Glutamatergic neuron (in vitro differentiated cells): ENCODE measurements around the gene CYP2W1. TPM values are rescaled to one million over a fixed set of nuclear protein-coding genes. Genes with fewer than 3 reads are reported as not detected.
"Not testable (repeated sequence)": the region's sequence is repeated elsewhere in the genome, so short reads cannot be mapped to it uniquely, and the experiment has no call there.

ENCODE experiments used
- DNase-seq: peaks from one replicate; pipeline ENCODE4 v3.0.0; 2022
- H3K27ac Mint-ChIP-seq: one replicate; pipeline ENCODE4 v1.8.0; 2020; ENCODE audit warnings: mild to moderate bottlenecking, mixed read lengths, inconsistent platforms; ENCODE audit not compliant: unreplicated experiment
- H3K27me3 Mint-ChIP-seq: one replicate; pipeline ENCODE4 v1.8.0; 2020; ENCODE audit warnings: mild to moderate bottlenecking, moderate library complexity, mixed read lengths, inconsistent platforms; ENCODE audit not compliant: unreplicated experiment
- H3K36me3 Mint-ChIP-seq: one replicate; pipeline ENCODE4 v1.8.0; 2020; ENCODE audit warnings: mild to moderate bottlenecking, mixed read lengths, inconsistent platforms; ENCODE audit not compliant: unreplicated experiment
- H3K4me1 Mint-ChIP-seq: one replicate; pipeline ENCODE4 v1.8.0; 2020; ENCODE audit warnings: mild to moderate bottlenecking, low read depth, mixed read lengths, inconsistent platforms; ENCODE audit not compliant: unreplicated experiment
- H3K4me3 Mint-ChIP-seq: one replicate; pipeline ENCODE4 v1.8.0; 2020; ENCODE audit warnings: mild to moderate bottlenecking, mixed read lengths, inconsistent platforms; ENCODE audit not compliant: unreplicated experiment
- H3K9me3 Mint-ChIP-seq: one replicate; pipeline ENCODE4 v1.8.0; 2020; ENCODE audit warnings: mild to moderate bottlenecking, moderate library complexity, mixed read lengths, inconsistent platforms; ENCODE audit not compliant: unreplicated experiment
- CTCF ChIP-seq: fragments of 200-600 bp; sonication (generic); IDR thresholded peaks from one replicate; pipeline ENCODE4 v1.5.0; 2021; ENCODE audit not compliant: partially characterized antibody, unreplicated experiment
- total RNA-seq: library from RNA; stranded (reverse); fragmentation: NEBNext Ultra II Directional; extraction: Animal tissue kit (Norgen Biotek cat#: 25700); gene quantifications from one replicate; pipeline ENCODE4 v1.2.1, GENCODE V29; 2021; ENCODE audit not compliant: unreplicated experiment

Gene CYP2W1
- total RNA-seq, 1 donor from 2014 or later: 1.3 TPM

DNA sequence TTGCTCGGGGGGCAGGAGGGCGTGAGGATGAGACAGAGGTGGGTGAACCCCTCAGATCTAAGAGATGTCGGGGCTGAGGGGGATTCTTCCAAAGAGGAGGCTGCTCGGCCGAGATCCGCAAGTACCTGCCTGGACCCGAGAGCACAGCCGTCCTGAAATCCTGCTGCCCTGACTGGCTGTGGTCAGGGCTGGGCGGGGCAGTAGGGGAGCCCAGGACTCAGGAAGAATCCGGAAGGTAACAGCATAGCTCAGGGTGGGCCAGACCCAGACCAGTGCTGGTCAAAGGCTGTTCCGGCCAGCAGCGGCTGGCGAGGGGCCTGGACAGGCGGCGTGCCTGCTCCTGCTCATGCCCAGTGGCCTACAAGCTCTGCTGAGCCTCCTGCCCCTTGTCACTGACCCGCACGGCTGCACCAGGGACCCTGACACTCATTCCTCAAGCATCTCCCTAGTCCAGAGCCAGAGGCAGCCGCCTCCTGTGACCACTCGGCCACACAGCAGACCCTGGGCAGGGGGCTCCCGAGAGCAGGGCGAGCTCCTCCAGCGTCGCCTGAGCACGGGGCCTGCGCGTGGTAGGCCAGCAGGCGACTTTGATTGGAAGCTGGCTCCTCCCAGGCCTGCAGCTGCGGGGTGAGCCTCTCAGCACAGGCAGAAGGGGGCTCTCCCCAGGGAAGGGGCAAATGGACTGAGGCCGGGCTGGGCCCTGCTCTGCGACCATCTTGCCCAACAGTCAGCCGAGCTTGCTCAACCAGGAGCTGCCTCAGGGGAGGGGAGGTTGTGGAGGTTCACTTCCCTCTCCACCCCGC lies 25.4 kb upstream of the CYP2W1 start:
- no peak for TF ChIP-seq CTCF
- DNase-seq: peak; percentile 80
- H3K9me3 Mint-ChIP-seq: peaks cover 12% of the 10 kb centered on the region
- H3K4me3 Mint-ChIP-seq: no peak overlapping the region
- peaks cover 16% of the 10 kb centered on the region for H3K4me1 Mint-ChIP-seq
- H3K27me3 Mint-ChIP-seq: peaks cover 7% of the 10 kb centered on the region
- peak overlapping the region; percentile 73 for H3K27ac Mint-ChIP-seq
- H3K36me3 Mint-ChIP-seq: no peaks in the 10 kb centered on the region

DNA sequence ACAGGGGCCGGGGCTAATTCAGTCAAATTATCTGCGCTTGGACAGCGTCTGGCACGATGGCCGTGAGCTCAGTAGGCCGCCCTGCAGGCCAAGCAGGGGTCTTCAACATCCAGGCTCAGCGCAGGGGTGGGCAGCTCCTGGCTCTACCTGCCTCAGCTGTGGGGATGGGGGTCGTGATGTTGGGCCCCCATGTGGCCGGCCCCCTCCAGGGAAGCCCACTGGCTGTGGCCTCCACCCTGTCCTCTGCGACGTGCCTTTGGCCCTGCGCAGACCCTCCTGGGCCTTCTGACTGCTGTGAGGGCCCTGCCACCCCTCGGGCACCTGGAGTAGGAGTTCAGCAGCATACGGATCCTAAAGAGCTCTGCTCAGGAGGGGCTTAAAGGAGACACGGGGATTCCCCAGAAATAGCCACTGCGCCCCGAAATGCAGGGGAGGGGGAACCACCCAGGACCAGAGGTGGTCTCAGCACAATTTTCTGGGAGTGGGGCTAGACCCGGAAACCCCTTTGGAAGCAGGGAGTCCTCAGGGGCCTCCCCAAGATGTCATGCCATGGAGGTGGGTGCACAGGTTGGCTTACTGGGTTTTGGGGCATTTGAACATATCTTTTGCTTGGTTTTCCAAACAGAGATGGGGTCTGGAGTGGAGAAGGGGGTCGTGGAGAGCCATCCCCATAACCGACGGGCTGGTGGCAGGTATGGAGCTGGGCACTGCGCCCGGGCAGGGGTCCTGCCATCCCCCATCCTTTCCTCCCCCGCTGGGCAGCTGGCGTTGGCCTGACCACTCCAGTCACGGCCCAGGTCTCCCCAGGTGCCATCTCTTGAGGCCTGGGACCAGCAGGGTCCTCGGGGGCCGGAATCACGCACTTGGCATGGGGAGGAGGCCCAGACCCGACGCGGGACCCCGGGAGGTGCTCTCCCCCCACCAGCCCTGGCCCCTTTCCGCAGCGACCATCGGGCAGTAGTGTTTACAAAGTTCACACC lies 24.5 kb upstream of the CYP2W1 start:
- peak; percentile 29 for DNase-seq
- no peaks in the 10 kb centered on the region for H3K36me3 Mint-ChIP-seq
- TF ChIP-seq CTCF: peak; percentile 45
- peaks cover 7% of the 10 kb centered on the region for H3K27me3 Mint-ChIP-seq
- H3K9me3 Mint-ChIP-seq: peaks cover 12% of the 10 kb centered on the region
- no peak overlapping the region for H3K4me3 Mint-ChIP-seq
- peaks cover 16% of the 10 kb centered on the region for H3K4me1 Mint-ChIP-seq
- H3K27ac Mint-ChIP-seq: no peak overlapping the region

- peaks cover 16% of the 10 kb centered on the region for H3K4me1 Mint-ChIP-seq
- no peak overlapping the region for H3K4me3 Mint-ChIP-seq
- H3K27me3 Mint-ChIP-seq: peaks cover 7% of the 10 kb centered on the region
- DNase-seq: no peak
- no peak for TF ChIP-seq CTCF
- peaks cover 12% of the 10 kb centered on the region for H3K9me3 Mint-ChIP-seq
- H3K27ac Mint-ChIP-seq: no peak overlapping the region
- no peaks in the 10 kb centered on the region for H3K36me3 Mint-ChIP-seq
Observed at GRCh38 chr7:959271-959670, 23.7 kb upstream of the CYP2W1 start.

GRCh38 chr7:959740-960139 lies 23.2 kb upstream of the CYP2W1 start:
- Mint-ChIP-seq H3K27ac (peak overlapping the region; percentile 82), H3K9me3 (peaks cover 12% of the 10 kb centered on the region), H3K4me1 (peaks cover 18% of the 10 kb centered on the region)
- H3K4me3 Mint-ChIP-seq, H3K27me3 Mint-ChIP-seq, H3K36me3 Mint-ChIP-seq: not testable (repeated sequence)
- DNase-seq: peak; percentile 4

DNA sequence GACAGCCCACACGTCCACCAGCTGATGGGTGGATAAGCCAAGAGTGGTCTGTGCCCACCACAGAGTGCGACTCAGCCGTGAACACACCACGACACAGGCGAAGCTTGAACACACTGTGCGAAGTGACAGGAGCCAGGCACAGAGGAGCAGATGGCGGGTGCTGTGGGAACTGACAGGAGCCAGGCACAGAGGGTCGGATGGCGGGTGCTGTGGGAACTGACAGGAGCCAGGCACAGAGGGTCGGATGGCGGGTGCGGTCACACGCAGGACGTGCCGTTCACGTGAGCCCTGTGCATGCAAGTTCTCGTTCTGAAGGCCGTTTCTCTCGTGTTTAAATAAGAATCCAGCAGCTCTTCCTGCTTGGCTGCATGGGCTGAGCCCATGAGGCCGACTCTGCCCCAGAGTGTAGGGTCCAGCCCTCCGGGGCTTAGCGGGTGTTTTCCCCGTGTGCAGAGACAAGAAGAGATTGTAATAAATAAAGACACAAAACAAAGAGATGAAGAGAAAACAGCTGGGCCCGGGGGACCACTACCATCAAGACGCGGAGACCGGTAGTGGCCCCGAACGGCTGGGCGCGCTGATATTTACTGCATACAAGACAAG lies 22.6 kb upstream of the CYP2W1 start:
- TF ChIP-seq CTCF: no peak
- Mint-ChIP-seq H3K4me1 (peaks cover 23% of the 10 kb centered on the region), H3K4me3 (peak overlapping the region; percentile 47), H3K9me3 (peaks cover 12% of the 10 kb centered on the region), H3K27me3 (peaks cover 10% of the 10 kb centered on the region), H3K36me3 (no peaks in the 10 kb centered on the region), H3K27ac (peak overlapping the region; percentile 82)
- DNase-seq: peak; percentile 32

DNA sequence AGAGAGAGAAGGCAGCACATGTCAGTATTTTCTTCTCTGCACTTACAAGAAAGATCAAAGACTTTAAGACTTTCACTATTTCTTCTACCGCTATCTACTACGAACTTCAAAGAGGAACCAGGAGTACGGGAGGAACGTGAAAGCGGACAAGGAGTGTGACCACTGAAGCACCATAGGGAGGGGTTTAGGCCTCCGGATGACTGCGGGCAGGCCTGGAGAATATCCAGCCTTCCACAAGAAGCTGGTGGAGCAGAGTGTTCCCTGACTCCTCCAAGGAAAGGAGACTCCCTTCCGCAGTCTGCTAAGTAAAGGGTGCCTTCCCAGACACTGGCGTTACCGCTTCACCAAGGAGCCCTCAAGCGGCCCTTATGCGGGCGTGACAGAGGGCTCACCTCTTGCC lies 22.0 kb upstream of the CYP2W1 start:
- Mint-ChIP-seq H3K4me3 (peak overlapping the region; percentile 47), H3K9me3 (peaks cover 12% of the 10 kb centered on the region), H3K27ac (peak overlapping the region; percentile 82), H3K4me1 (peaks cover 23% of the 10 kb centered on the region)
- not testable (repeated sequence) for H3K27me3 Mint-ChIP-seq, H3K36me3 Mint-ChIP-seq
- peak; percentile 8 for DNase-seq
